Stimulated activated CD4-positive, alpha-beta T cell treated with anti-CD3 and anti-CD28 coated beads, Interleukin-4, amount 100 ng/mL, for 1 hour (primary cell): ENCODE results near the gene SAP30BP.
"Not testable (repeated sequence)": the region's sequence is repeated elsewhere in the genome, so short reads cannot be mapped to it uniquely, and the experiment has no call there.

Experiments used
- DNase-seq: peaks from one replicate; pipeline ENCODE4 v3.0.0-alpha.2; 2020

Gene SAP30BP

DNA sequence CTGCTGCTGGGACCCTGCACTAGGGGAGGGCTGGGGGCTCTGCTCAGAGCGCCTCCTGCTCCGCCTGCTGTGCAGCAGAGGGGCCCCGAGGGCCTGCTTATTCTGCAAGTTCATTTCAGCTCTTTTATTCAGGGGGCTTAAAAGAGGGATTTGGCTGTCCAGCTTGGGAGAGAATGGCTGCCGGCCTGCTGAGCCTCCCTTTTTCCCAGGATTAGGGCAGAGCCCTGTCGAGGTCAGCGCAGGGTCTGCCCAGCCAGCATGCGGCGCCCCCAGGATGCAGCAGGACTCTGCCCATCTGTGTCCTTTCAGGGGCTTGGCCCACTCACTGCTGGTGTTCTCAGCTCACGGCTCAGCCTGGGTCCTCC lies 32.8 kb upstream of the SAP30BP start:
- no peak for DNase-seq

DNA sequence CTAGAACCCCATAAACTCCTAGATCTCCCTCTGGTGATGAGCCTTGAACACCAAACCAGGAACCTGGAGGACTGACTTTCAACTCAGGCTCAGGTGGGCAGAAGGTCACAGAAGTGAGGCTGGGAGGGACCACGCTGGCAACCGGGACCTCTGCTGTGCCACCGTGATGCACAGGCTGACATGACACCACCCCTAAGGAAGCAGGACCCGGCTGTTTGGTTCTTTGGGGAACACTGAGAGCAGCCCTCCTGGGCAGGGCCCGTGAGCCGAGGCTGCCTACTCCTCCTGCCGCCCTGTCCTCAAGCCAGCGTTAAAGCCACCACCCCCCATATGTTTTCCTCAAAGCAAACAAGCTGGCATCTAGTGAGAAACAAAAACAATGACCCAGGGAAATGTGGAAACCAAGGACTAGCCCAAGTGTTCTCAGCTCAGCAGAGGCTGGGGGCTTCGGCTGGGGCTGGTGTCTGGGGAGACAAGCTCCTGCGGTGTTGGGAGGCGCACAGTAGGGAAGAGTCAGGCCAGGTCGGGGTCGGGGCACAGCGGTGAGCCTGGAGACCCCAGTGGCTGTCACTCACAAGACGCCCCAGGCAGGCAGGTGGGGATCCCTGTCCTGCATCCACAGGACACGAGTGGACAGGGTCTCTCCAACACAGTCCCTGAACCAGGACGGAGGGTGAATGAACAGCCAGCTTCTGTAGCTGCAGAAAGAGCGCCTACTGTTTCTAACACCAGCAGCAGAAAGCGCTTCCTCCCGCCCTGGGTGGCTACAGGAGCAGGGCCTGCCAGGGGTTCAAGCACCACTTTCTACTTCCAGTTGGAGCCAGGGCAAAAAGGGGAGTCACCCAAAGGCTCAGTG lies 32.2 kb upstream of the SAP30BP start:
- no peak for DNase-seq

DNA sequence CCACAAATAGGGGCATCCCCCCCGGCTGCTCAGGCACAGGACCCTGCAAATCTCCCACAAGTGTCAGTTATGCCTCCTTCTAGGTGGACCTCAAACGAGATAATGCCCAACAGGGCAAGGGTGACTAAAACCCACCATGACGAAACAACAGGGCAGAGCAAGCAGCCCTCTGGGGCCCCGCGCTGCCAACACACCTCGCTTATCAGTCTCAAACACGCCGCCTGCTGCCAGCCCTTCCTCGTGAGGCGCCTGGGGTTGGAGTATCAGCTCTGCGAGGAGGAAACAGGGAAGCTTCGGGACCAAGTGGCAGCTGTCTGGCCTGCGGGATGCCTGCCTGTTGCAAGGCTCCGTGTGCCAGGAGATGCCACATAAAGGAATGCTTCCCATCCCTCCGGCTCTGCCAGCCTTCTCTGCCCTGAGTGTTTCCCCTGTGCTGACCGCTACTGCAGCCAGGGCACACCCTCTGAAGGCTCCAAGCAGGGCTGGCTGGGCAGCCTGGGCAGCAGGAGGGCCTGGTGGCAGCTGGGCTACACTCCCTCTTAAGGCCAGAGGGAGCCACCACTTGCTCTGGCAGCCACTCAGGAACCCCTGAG lies 31.4 kb upstream of the SAP30BP start:
- no peak for DNase-seq

DNA sequence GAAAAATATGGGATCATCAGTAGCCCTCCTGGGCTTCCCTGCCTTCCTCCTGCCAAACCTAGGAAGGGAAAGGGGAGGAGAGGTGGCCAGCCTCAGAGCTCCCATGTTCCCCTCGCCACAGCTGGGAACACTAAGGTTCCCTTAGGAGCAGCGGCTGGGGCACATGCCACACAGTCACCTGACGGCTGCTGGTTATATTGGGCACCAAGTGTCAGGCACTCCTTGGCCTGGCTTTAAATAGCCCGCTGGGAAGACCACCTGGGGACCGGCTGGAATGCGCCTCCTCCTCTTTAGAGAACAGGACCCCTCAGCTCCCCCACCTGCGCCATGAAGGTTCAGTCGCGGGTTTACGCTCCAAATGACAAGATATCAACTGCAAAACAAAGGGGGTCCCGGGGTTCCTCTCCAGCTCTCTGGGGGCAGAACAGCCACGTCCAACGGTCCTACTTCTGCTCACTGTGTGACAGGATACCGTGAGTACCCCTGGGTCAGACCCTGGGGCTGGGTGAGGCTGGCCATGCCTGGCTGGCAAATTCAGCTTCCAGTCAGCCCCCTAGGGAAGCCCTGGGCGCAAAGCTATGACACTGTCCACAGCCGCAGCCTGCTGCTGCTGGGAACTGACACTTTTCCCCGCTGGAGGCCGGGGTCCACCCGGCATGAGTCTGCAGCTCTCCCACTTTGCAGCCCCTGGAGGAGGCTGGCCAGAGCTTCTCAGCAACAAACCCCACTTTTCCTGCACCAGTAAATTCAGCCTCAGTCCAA lies 30.6 kb upstream of the SAP30BP start:
- DNase-seq = no peak

DNA sequence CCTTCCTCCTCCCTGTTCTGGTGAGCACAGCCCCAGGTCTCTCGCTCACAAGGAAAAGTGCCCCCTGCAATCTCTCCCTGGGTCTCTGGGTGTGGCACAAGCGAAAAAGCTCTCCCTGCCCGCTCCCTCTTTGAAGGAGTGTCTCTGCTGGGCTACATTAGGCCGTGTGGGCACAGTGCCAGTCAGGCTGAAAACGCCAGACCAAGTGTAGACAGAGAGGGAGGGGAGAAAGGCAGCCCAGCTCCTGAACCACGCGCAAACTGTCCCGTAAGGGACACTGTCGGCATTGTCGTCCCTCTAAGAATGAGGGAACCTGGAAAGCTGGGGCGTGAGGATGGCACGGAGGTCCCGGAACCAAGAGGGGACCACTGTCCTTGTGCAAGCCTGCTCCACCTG lies 30.0 kb upstream of the SAP30BP start:
- DNase-seq = no peak

DNA sequence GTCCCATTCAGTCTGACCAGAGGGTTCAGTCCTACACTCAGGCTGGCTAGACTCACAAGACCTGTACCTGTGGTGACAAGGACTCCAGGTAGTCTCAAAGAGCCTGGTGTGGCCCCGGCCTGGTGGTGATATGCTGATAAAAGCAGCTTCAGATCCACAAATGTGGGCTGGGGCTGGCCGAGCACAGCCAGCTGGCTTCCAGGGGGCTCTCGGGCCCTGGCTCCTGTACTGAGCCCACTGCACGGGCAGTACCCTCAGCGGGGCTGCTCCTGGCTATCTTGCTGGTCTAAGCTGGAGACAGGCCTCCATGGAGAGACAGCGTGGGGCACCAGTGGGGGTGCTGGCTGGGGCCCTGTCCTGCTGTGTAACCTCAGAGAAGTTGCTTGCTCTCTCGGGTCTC lies 29.6 kb upstream of the SAP30BP start:
- DNase-seq = no peak

DNA sequence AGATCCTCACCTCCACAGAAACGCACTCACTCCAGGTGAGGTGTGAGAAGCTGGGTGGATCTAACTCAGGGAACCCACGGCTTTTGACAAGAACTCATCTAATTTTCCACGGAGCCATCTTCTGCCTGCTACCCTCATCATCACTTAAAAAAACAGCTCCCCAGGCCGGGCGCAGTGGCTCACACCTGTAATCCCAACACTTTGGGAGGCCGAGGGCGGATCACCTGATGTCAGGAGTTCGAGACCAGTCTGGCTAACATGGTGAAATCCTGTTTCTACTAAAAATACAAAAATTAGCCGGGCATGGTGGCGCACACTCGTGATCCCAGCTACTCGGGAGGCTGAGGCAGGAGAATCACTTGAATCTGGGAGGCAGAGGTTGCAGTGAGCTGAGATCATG lies 29.1 kb upstream of the SAP30BP start:
- DNase-seq = not testable (repeated sequence)

DNA sequence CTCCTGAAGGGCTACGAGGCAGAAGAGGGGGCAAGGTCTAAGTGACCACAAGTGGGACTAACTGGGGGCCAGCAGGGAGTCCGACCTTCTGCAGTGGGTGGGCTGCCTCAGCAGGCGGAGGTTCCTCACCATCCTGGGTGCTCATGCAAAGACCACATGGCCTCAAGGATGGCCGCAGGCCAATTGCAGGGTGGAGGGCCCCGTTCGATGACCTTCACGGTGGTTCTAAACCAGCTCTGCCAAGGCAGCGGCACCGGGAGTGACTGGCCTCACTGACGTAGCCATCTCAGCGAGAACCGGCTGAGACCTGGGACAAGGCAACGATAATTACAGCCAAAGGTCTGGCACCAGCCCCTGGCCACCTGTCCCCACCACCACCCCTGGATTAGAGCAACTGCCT lies 28.2 kb upstream of the SAP30BP start:
- DNase-seq = no peak

DNA sequence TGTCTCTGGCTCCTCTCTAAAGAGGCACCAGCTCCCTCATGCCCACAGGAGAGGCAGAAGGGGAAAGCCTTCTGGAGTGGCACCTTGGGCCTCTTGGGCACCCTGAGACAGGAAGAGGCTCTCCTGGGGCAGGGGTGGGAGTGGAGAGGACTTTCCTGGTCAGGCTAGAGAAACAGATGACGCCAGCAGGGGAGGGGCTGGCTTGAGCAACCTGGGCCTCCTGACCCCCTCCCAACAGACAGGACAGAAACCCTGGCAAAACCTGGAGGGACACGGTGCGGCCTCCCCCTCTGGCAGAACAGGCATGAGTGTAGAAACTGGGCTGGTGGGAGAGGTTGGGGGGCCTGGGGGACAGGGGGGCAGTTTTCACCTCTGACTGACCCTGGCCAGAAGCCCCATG lies 27.8 kb upstream of the SAP30BP start:
- no peak for DNase-seq

DNA sequence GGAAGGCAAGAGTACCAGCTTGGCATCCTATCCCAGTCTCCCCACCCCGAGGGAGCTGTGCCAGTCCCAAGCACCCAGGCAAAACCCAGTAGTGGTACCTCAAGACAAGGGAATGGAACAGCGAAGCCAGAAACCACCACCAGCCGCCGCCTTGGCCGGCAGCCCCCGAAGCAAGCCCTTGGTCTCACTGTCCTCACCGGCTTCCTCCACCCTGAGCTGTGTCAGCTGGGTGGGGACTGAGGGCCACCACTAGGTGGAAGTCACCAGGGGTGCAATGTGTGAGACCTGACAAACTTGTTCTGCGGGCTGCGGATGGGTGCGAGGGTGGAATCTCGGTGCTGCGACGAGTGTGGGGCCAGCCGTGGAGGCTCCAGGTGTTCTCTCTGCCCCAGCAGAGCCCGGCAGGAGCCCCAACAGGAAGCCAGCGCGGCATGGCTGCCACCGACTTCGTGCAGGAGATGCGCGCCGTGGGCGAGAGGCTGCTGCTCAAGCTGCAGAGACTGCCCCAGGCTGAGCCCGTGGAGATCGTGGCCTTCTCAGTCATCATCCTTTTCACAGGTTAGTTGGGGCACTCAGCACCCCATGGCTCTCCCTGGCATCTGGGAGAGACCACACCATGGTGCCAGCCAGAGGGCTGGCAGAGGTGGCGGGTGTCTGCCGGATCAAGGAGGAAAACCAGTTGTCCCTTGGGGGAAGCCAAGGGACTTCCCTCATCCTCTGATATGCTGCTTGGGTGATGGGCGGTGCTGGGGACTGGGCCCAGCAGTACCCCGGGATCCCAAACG lies 27.2 kb upstream of the SAP30BP start:
- no peak for DNase-seq

DNA sequence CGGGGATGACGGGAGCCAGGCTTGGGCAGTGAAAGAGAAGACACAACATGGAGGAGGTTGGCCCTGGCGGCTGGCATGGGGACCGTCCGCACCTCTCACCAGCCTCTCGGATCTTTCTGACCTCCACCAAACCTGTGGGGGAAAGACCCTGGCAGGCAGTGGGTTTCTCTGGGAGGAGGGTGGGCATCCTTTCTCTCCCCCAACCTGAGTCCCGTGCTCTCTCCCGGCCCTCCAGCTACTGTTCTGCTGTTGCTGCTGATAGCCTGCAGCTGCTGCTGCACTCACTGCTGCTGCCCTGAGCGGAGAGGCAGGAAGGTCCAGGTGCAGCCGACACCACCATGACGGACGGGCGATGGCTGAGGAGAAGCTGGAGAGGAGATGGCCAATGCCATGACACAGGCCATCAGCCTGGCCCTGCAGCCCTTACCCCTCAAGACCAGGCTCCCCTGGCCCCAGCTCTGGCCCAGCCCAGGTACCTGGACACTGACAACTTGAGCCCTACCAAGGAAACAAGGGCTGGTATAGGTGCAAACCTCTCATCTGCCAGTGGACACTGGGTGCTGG lies 26.5 kb upstream of the SAP30BP start:
- DNase-seq = no peak

DNA sequence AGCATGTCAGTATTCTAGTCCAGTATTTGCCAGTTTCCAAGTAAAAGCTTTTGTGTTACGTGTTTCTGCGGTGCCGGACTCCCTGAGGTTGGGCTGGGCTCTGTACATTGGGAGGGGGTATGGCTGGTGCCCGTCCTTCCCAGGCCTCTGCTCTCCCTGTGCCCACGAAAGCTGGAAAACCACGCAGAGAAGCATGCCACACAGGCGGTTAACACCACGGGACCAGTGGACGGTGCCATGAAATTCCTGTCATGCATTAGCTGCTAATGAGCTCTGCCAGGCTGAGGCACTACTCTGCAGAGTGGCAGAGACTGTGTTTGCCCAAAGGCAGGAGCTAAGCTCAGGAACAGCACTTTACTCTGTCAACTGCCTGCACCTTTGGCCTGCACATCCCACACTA lies 25.8 kb upstream of the SAP30BP start:
- DNase-seq = no peak

DNA sequence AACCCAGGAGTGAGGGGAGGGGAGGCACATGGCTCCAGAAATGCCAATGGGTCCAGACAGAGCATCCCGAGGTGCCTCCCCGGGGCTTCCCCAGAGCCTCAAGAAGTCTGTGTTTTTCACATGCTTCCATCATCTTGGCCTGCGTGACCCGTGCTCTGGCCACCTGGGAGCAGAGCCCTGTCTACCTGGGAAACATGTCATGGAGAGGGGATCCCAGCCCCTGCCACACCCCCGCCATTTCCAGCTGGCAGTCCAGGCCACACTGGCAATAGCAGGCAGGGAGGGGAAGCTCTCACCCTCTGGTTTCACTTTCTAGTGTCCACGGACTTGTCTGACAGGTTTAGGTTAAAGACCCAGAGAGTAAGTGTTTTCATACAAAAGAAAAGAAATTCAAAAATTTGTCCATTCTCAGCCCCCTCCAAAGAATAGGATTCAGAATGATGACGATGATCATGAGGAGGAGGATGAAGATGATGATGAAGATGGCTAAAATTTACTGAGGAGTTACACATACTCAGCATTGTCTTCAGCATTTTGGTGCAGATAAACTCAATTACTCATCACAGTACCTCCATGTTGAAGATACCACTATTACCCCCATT lies 24.9 kb upstream of the SAP30BP start:
- DNase-seq = no peak

DNA sequence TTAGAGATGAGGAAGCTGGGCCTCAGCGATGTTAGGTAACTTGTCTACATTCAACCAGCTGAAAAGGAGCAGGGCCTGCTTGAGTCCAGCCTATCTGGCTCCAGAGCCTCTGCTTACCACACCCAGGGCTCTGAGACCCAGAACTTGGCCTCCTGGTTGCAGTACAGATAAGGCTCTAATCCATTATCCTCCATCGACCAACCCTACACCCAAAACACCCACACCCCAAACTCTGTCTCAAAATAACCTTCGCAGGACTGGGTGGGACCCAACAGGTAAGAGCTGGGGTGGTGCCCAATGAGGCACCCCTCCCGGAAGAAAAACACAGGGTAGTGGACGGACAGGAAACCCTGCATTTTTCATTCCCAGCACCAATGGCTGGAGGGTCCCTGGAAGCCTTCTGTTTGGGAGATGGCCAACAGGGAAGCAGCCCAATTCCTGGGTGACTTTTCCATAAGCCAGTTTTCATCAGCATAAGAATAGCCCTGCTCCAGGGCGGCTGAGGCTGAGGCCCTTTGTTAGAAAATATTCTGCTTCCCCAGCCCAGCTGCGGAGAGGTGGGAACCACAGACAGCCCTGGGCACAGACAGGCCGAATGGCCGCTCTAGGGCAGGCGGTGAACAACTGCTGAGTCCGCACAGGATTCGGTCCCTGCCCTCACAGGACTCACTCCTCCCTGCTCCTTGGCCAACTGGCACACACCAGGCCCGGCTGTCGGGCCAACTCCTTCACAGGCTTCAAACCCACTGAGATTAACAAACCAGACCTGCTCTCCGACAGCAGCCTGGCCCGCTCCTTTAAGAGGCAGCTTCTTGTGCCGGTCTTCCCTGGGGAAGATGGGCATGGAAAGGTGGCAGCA lies 24.1 kb upstream of the SAP30BP start:
- no peak for DNase-seq

DNA sequence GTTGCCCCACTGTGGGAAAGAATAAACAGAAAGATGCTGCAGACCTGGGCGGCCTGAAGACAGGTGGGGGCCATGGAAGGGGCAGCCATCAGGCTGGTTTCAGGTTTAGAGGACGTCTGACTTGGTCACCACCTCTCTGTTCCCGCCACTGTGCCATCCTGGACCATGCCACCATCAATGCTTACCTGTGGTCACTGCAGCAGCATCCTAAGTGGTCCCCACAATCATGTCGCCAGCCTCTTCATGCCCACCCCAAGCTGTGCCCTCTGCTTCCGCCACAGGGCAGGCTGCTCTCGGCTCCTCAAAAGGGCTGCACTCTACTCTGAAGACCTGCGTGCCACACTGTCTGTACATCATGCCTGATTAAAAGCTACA lies 23.5 kb upstream of the SAP30BP start:
- DNase-seq = no peak

DNA sequence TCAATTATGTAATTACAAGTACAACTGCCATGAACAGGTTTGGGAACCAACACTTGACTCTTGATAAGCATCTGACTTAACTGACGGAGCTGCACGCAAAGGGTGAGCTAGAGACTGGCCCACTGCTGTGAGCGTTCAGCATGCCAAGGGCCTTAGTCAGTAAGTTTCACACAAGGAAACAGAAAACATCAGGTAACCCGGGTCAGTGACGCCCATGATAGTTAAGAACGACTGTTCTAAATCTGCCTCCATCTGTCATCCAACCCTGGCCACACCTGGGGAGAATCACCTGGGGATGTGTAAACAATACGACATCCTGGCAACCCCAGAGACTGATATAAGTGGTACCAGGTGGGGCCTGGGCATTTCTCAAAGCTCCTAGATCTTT lies 21.6 kb upstream of the SAP30BP start:
- DNase-seq = no peak

DNA sequence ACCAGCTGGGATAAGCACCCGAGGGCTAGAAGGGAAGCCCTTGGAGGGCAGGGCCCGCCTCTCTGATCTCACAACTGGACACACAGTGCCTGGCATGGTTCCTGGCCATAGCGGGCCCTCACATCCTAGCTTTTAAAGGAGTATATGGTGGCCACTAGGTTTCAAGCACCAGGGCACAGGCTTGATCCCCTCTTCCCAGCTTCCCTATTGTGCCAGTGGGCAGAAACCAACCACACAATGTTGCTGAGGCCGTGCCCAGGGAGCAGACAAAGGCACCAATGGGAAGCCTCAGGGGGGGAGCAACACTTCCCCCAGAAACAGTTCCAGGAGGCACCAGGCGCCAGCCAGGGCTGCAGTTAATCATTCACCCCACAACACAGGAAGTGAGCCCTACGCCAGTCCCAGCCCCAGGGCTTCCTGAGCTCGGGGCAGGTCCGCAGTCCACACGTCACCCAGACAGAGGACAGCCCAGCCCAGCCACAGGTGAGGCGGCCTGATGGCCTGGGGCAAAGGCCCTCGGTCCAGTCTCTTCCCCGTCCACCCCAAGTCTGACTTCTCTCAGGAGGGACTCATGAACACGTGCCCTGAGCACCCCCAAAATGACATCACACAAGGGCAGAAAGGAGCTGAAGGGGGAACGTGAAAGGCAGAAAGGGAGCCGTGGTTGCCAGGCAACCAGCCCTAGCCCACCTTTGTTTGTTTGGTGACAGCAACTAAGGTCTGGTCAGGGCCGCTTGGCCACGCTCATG lies 21.1 kb upstream of the SAP30BP start:
- no peak for DNase-seq

DNA sequence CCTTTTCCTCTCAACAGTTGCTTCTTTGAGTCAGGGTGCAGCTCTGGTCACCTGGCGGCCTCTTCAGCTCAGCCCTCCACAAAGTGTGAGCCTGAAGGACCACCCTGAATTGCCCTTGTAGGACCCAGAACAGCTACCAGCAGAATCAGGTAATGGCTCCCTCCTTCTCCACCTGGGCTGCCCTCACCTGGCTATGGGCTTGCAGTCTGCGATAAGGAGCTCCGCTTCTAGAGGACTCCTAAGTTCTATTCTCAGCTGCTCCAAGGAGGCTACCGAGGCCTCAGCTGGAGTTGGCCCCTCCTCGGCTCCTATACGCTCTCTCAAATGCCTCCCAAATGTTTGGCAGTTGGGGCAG lies 20.5 kb upstream of the SAP30BP start:
- no peak for DNase-seq

DNA sequence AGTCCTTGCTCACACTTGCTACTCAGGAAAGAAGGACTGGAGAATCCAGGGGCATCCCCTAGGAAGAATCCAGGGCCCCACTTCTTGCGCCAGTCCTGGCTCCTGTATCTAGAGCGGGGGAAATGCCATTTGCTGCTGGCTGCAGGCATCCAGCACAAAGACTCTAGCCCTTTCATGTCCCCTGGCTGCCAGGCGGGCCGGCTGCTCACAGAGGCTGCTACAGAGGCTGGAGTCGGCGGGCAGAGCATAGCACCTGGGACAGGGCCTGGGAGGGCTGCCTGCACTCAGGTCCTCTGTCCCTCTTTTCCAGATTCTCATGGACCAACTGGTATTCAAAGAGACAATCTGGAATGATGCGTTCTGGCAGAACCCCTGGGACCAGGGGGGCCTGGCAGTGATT lies 20.1 kb upstream of the SAP30BP start:
- DNase-seq = no peak

DNA sequence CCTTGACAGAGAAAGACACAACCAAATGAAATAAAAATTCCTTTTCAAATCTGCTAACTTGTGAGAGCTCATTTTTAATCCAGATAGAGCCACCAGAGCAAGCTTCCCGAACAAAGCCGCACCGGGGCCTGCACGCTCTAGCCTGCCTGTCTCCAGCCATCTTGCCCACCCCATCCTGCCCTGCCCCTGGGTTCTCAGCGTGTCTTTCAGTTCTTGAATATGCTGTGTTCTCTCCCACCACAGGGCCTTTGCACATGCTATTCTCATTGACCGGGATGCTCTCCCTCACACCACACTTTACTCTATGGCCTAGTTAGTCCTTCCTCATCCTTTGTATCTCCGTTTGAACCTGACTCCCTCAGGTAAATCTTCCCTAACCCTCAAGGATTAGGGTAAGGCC lies 19.2 kb upstream of the SAP30BP start:
- DNase-seq = no peak

DNA sequence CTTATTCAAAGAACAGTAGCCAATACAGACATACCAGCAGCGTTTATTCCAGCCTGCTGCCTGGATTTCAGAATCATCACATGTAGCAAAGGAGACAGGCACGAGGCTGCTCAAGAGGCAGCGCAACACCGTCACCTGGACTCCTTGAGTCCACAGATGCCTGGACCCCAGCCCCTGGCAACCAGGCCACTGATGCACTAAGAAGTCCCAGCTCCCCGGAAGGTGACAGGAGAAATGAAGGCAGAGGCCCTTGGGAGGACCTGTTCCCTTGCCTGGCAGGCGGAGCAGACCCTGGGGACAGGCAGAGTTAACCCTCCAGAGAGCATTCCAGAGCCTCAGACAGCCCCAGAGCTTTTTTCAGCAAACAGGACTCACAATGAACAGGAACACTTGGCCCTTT lies 17.5 kb upstream of the SAP30BP start:
- no peak for DNase-seq
